ENCODE results near the gene LVRN.

LVRN gene

GRCh38 chr5:115979201-115980041 lies 17.1 kb downstream of the LVRN start:
- H3K4me3 Mint-ChIP-seq = no peak overlapping the region
- no peaks in the 10 kb centered on the region for H3K36me3 Mint-ChIP-seq (ENCODE audit: low read depth)
- H3K9me3 Mint-ChIP-seq = no peaks in the 10 kb centered on the region
- no peak overlapping the region for H3K27ac Mint-ChIP-seq
- peaks cover 1% of the 10 kb centered on the region for H3K4me1 Mint-ChIP-seq (ENCODE audit: low read depth)
- H3K27me3 Mint-ChIP-seq (ENCODE audit: low read depth) = peaks cover 13% of the 10 kb centered on the region

GRCh38 chr5:115983519-115983918 lies 21.2 kb downstream of the LVRN start:
- H3K27ac Mint-ChIP-seq = no peak overlapping the region
- no peak overlapping the region for H3K4me3 Mint-ChIP-seq

GRCh38 chr5:115985802-115986757 lies 23.8 kb downstream of the LVRN start:
- Mint-ChIP-seq H3K9me3 (no peaks in the 10 kb centered on the region), H3K36me3 (ENCODE audit: low read depth) (no peaks in the 10 kb centered on the region), H3K27me3 (ENCODE audit: low read depth) (peaks cover 3% of the 10 kb centered on the region), H3K4me3 (no peak overlapping the region), H3K4me1 (ENCODE audit: low read depth) (no peaks in the 10 kb centered on the region), H3K27ac (no peak overlapping the region)

More at GRCh38 chr5:115983519-115983918, 21.2 kb downstream of the LVRN start:
- Mint-ChIP-seq H3K9me3 (no peaks in the 10 kb centered on the region), H3K36me3 (ENCODE audit: low read depth) (no peaks in the 10 kb centered on the region), H3K4me1 (ENCODE audit: low read depth) (no peaks in the 10 kb centered on the region), H3K27me3 (ENCODE audit: low read depth) (peaks cover 3% of the 10 kb centered on the region)

GRCh38 chr5:115988002-115988401 lies 25.7 kb downstream of the LVRN start:
- H3K36me3 Mint-ChIP-seq (ENCODE audit: low read depth) = no peaks in the 10 kb centered on the region
- H3K27ac Mint-ChIP-seq = no peak overlapping the region
- H3K27me3 Mint-ChIP-seq (ENCODE audit: low read depth) = peaks cover 8% of the 10 kb centered on the region

GRCh38 chr5:115992848-115993350 lies 30.6 kb downstream of the LVRN start:
- no peaks in the 10 kb centered on the region for H3K4me1 Mint-ChIP-seq (ENCODE audit: low read depth)
- no peaks in the 10 kb centered on the region for H3K9me3 Mint-ChIP-seq
- H3K4me3 Mint-ChIP-seq = no peak overlapping the region
- no peaks in the 10 kb centered on the region for H3K36me3 Mint-ChIP-seq (ENCODE audit: low read depth)
- no peak overlapping the region for H3K27ac Mint-ChIP-seq
- H3K27me3 Mint-ChIP-seq (ENCODE audit: low read depth) = peaks cover 8% of the 10 kb centered on the region

More at GRCh38 chr5:115988002-115988401, 25.7 kb downstream of the LVRN start:
- H3K4me3 Mint-ChIP-seq = no peak overlapping the region
- H3K9me3 Mint-ChIP-seq = no peaks in the 10 kb centered on the region
- H3K4me1 Mint-ChIP-seq (ENCODE audit: low read depth) = no peaks in the 10 kb centered on the region

GRCh38 chr5:115995351-115995750 lies 33.1 kb downstream of the LVRN start:
- Mint-ChIP-seq H3K36me3 (ENCODE audit: low read depth) (no peaks in the 10 kb centered on the region), H3K9me3 (no peaks in the 10 kb centered on the region), H3K27ac (no peak overlapping the region), H3K4me1 (ENCODE audit: low read depth) (no peaks in the 10 kb centered on the region), H3K27me3 (ENCODE audit: low read depth) (peaks cover 8% of the 10 kb centered on the region), H3K4me3 (no peak overlapping the region)

GRCh38 chr5:116002116-116002906 lies 40.0 kb downstream of the LVRN start:
- no peak overlapping the region for H3K4me3 Mint-ChIP-seq
- H3K36me3 Mint-ChIP-seq (ENCODE audit: low read depth) = no peaks in the 10 kb centered on the region
- H3K27me3 Mint-ChIP-seq (ENCODE audit: low read depth) = no peaks in the 10 kb centered on the region
- no peak overlapping the region for H3K27ac Mint-ChIP-seq
- no peaks in the 10 kb centered on the region for H3K4me1 Mint-ChIP-seq (ENCODE audit: low read depth)
- H3K9me3 Mint-ChIP-seq = no peaks in the 10 kb centered on the region

- H3K9me3 Mint-ChIP-seq = no peaks in the 10 kb centered on the region
- H3K4me3 Mint-ChIP-seq = no peak overlapping the region
- H3K36me3 Mint-ChIP-seq (ENCODE audit: low read depth) = no peaks in the 10 kb centered on the region
- H3K27ac Mint-ChIP-seq = no peak overlapping the region
- no peaks in the 10 kb centered on the region for H3K4me1 Mint-ChIP-seq (ENCODE audit: low read depth)
- H3K27me3 Mint-ChIP-seq (ENCODE audit: low read depth) = peaks cover 3% of the 10 kb centered on the region
Measured at GRCh38 chr5:116004248-116004647, 42.0 kb downstream of the LVRN start.

- no peaks in the 10 kb centered on the region for H3K9me3 Mint-ChIP-seq
- no peaks in the 10 kb centered on the region for H3K4me1 Mint-ChIP-seq (ENCODE audit: low read depth)
- no peak overlapping the region for H3K4me3 Mint-ChIP-seq
- H3K27ac Mint-ChIP-seq = no peak overlapping the region
- peaks cover 16% of the 10 kb centered on the region for H3K27me3 Mint-ChIP-seq (ENCODE audit: low read depth)
- no peaks in the 10 kb centered on the region for H3K36me3 Mint-ChIP-seq (ENCODE audit: low read depth)
Measured at GRCh38 chr5:116009806-116010205, 47.5 kb downstream of the LVRN start.

- no peaks in the 10 kb centered on the region for H3K4me1 Mint-ChIP-seq (ENCODE audit: low read depth)
- no peak overlapping the region for H3K27ac Mint-ChIP-seq
- peaks cover 18% of the 10 kb centered on the region for H3K27me3 Mint-ChIP-seq (ENCODE audit: low read depth)
- H3K9me3 Mint-ChIP-seq = no peaks in the 10 kb centered on the region
- no peaks in the 10 kb centered on the region for H3K36me3 Mint-ChIP-seq (ENCODE audit: low read depth)
- no peak overlapping the region for H3K4me3 Mint-ChIP-seq
Measured at GRCh38 chr5:116011046-116011445, 48.8 kb downstream of the LVRN start.

GRCh38 chr5:116013207-116013785 lies 51.0 kb downstream of the LVRN start:
- Mint-ChIP-seq H3K36me3 (ENCODE audit: low read depth) (no peaks in the 10 kb centered on the region), H3K4me3 (no peak overlapping the region), H3K9me3 (no peaks in the 10 kb centered on the region), H3K27ac (no peak overlapping the region), H3K27me3 (ENCODE audit: low read depth) (peaks cover 18% of the 10 kb centered on the region), H3K4me1 (ENCODE audit: low read depth) (no peaks in the 10 kb centered on the region)

- no peaks in the 10 kb centered on the region for H3K4me1 Mint-ChIP-seq (ENCODE audit: low read depth)
- H3K9me3 Mint-ChIP-seq = no peaks in the 10 kb centered on the region
- H3K27me3 Mint-ChIP-seq (ENCODE audit: low read depth) = peaks cover 18% of the 10 kb centered on the region
- no peak overlapping the region for H3K27ac Mint-ChIP-seq
- no peaks in the 10 kb centered on the region for H3K36me3 Mint-ChIP-seq (ENCODE audit: low read depth)
- no peak overlapping the region for H3K4me3 Mint-ChIP-seq
Measured at GRCh38 chr5:116013936-116014335, 51.7 kb downstream of the LVRN start.

- no peak overlapping the region for H3K27ac Mint-ChIP-seq
Measured at GRCh38 chr5:116023619-116024018, 61.3 kb downstream of the LVRN start.

GRCh38 chr5:116025866-116026265 lies 63.6 kb downstream of the LVRN start:
- H3K27ac Mint-ChIP-seq = no peak overlapping the region
- no peaks in the 10 kb centered on the region for H3K4me1 Mint-ChIP-seq (ENCODE audit: low read depth)
- no peaks in the 10 kb centered on the region for H3K36me3 Mint-ChIP-seq (ENCODE audit: low read depth)
- no peaks in the 10 kb centered on the region for H3K9me3 Mint-ChIP-seq
- H3K4me3 Mint-ChIP-seq = no peak overlapping the region
- H3K27me3 Mint-ChIP-seq (ENCODE audit: low read depth) = peaks cover 18% of the 10 kb centered on the region

More at GRCh38 chr5:116023619-116024018, 61.3 kb downstream of the LVRN start:
- Mint-ChIP-seq H3K27me3 (ENCODE audit: low read depth) (peaks cover 25% of the 10 kb centered on the region), H3K4me3 (no peak overlapping the region), H3K36me3 (ENCODE audit: low read depth) (no peaks in the 10 kb centered on the region), H3K9me3 (no peaks in the 10 kb centered on the region), H3K4me1 (ENCODE audit: low read depth) (no peaks in the 10 kb centered on the region)

All from T-helper 1 cell treated with Interleukin-12 subunit alpha and Interleukin-12 subunit beta and Interleukin-4 antibody, amounts not matched to agents 30 μg/mL and 1 μg/mL, for 36 hours (primary cell).